ENCODE measurements around the gene L1CAM.

Gene L1CAM

DNA sequence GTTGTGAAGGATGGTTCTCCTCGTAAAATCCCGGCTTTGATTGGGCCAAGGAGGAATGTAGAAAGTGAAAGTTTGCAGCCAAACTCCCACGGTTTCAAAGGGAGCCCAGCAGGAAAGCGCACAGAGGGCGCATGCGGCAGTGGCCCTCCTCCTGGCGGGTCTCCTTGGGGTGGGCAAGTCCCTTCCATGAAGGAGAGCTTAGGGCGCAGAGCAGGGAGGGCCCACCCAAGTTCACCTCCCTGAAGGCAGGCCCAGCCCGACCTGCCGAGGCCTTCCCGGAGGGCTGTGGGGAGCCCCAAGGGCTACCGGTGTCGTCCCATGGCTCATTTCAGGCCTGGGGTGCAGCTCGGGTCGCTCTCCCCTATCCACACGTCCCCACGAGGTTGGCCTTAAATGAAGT is 57.7 kb downstream of the L1CAM start:
- H3K4me3 ChIP-seq (ENCODE audit: low read depth in 1 of 2, low read length in 2 of 2) = no peak overlapping the region
- no peak overlapping the region for H3K27ac ChIP-seq (ENCODE audit: low read length)
- ATAC-seq (ENCODE audit: insufficient read depth, low read depth) (no peak), DNase-seq (no peak)
- H3K36me3 ChIP-seq (ENCODE audit: insufficient read depth, low read length) = no peaks in the 10 kb centered on the region
- H3K27me3 ChIP-seq (ENCODE audit: insufficient read depth, low read length, poor library complexity) = no peaks in the 10 kb centered on the region
- H4K20me1 ChIP-seq (ENCODE audit: insufficient read depth, low read length) = no peaks in the 10 kb centered on the region
- no peak for TF ChIP-seq EZH2 (IDR thresholded peaks at IDR 0.05; ENCODE audit: borderline replicate concordance, low read depth, low read length, severe bottlenecking)
- TF ChIP-seq, protein P1, sequence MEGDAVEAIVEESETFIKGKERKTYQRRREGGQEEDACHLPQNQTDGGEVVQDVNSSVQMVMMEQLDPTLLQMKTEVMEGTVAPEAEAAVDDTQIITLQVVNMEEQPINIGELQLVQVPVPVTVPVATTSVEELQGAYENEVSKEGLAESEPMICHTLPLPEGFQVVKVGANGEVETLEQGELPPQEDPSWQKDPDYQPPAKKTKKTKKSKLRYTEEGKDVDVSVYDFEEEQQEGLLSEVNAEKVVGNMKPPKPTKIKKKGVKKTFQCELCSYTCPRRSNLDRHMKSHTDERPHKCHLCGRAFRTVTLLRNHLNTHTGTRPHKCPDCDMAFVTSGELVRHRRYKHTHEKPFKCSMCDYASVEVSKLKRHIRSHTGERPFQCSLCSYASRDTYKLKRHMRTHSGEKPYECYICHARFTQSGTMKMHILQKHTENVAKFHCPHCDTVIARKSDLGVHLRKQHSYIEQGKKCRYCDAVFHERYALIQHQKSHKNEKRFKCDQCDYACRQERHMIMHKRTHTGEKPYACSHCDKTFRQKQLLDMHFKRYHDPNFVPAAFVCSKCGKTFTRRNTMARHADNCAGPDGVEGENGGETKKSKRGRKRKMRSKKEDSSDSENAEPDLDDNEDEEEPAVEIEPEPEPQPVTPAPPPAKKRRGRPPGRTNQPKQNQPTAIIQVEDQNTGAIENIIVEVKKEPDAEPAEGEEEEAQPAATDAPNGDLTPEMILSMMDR (IDR thresholded peaks at IDR 0.05; ENCODE audit: borderline replicate concordance, extremely low read depth, low read length, poor library complexity, severe bottlenecking) = no peak
- no peaks in the 10 kb centered on the region for H3K4me1 ChIP-seq (ENCODE audit: insufficient read depth, low read length)
- H3K79me2 ChIP-seq (ENCODE audit: insufficient read depth, low read length) = no peaks in the 10 kb centered on the region
- H3K4me2 ChIP-seq (ENCODE audit: insufficient read depth, low read length) = no peak overlapping the region
- H3K9me3 ChIP-seq (ENCODE audit: insufficient read depth, low read length, severe bottlenecking) = no peaks in the 10 kb centered on the region
- H2AFZ ChIP-seq (ENCODE audit: low read depth, low read length) = no peak overlapping the region
- no peak overlapping the region for H3K9ac ChIP-seq (ENCODE audit: low read depth, low read length)

GRCh38 chrX:153827903-153828302 is 58.1 kb downstream of the L1CAM start:
- no peak overlapping the region for H3K27ac ChIP-seq (ENCODE audit: low read length)
- H2AFZ ChIP-seq (ENCODE audit: low read depth, low read length) = no peak overlapping the region
- no peak for TF ChIP-seq EZH2 (IDR thresholded peaks at IDR 0.05; ENCODE audit: borderline replicate concordance, low read depth, low read length, severe bottlenecking)
- TF ChIP-seq, protein P1 (IDR thresholded peaks at IDR 0.05; ENCODE audit: borderline replicate concordance, extremely low read depth, low read length, poor library complexity, severe bottlenecking) = no peak
- H3K4me1 ChIP-seq (ENCODE audit: insufficient read depth, low read length) = no peaks in the 10 kb centered on the region
- no peak overlapping the region for H3K4me2 ChIP-seq (ENCODE audit: insufficient read depth, low read length)
- no peaks in the 10 kb centered on the region for H3K27me3 ChIP-seq (ENCODE audit: insufficient read depth, low read length, poor library complexity)
- H3K4me3 ChIP-seq (ENCODE audit: low read depth in 1 of 2, low read length in 2 of 2) = no peak overlapping the region
- no peaks in the 10 kb centered on the region for H4K20me1 ChIP-seq (ENCODE audit: insufficient read depth, low read length)
- DNase-seq (no peak), ATAC-seq (ENCODE audit: insufficient read depth, low read depth) (no peak)
- H3K36me3 ChIP-seq (ENCODE audit: insufficient read depth, low read length) = no peaks in the 10 kb centered on the region
- no peaks in the 10 kb centered on the region for H3K79me2 ChIP-seq (ENCODE audit: insufficient read depth, low read length)
- H3K9ac ChIP-seq (ENCODE audit: low read depth, low read length) = no peak overlapping the region
- H3K9me3 ChIP-seq (ENCODE audit: insufficient read depth, low read length, severe bottlenecking) = no peaks in the 10 kb centered on the region

- no peaks in the 10 kb centered on the region for H3K36me3 ChIP-seq (ENCODE audit: insufficient read depth, low read length)
These were observed 59.0 kb downstream of the L1CAM start for GRCh38 chrX:153827016-153827415.

More at GRCh38 chrX:153827016-153827415, 59.0 kb downstream of the L1CAM start:
- ATAC-seq (ENCODE audit: insufficient read depth, low read depth) (no peak), DNase-seq (no peak)
- H3K9ac ChIP-seq (ENCODE audit: low read depth, low read length) = no peak overlapping the region
- H3K4me3 ChIP-seq (ENCODE audit: low read depth in 1 of 2, low read length in 2 of 2) = no peak overlapping the region
- H3K9me3 ChIP-seq (ENCODE audit: insufficient read depth, low read length, severe bottlenecking) = no peaks in the 10 kb centered on the region
- H3K79me2 ChIP-seq (ENCODE audit: insufficient read depth, low read length) = no peaks in the 10 kb centered on the region
- H3K27me3 ChIP-seq (ENCODE audit: insufficient read depth, low read length, poor library complexity) = no peaks in the 10 kb centered on the region
- H3K4me2 ChIP-seq (ENCODE audit: insufficient read depth, low read length) = no peak overlapping the region
- H2AFZ ChIP-seq (ENCODE audit: low read depth, low read length) = no peak overlapping the region
- no peaks in the 10 kb centered on the region for H4K20me1 ChIP-seq (ENCODE audit: insufficient read depth, low read length)
- H3K4me1 ChIP-seq (ENCODE audit: insufficient read depth, low read length) = peaks cover 5% of the 10 kb centered on the region
- H3K27ac ChIP-seq (ENCODE audit: low read length) = no peak overlapping the region
- TF ChIP-seq EZH2 (IDR thresholded peaks at IDR 0.05; ENCODE audit: borderline replicate concordance, low read depth, low read length, severe bottlenecking) = no peak
- TF ChIP-seq, protein P1 (IDR thresholded peaks at IDR 0.05; ENCODE audit: borderline replicate concordance, extremely low read depth, low read length, poor library complexity, severe bottlenecking) = no peak
